SJSA1 (cell line): ENCODE results near the gene APOC4. TPM values are rescaled to one million over a fixed set of nuclear protein-coding genes. Genes with fewer than 3 reads are reported as not detected.
"Not testable (repeated sequence)": the region's sequence is repeated elsewhere in the genome, so short reads cannot be mapped to it uniquely, and the experiment has no call there.

Experiments used
- DNase-seq, 2 experiments: peaks; one replicate each; pipeline ENCODE4 v3.0.0-alpha.2; 2015 to 2020; ENCODE audit warnings: low spot score in 2 of 2, low read depth in 1 of 2
- H3K27ac ChIP-seq: fragments of 250-450 bp; sonication (Bioruptor Pico); 2 replicates; pipeline ENCODE4 v1.5.1; 2020; ENCODE audit warnings: mild to moderate bottlenecking, moderate library complexity
- H3K27me3 ChIP-seq: fragments of 250-450 bp; sonication (Bioruptor Pico); replicated peaks from 2 replicates; pipeline ENCODE4 v1.5.1; 2020; ENCODE audit warnings: mild to moderate bottlenecking, moderate library complexity
- H3K36me3 ChIP-seq: fragments of 250-450 bp; sonication (Bioruptor Pico); 2 replicates; pipeline ENCODE4 v1.5.1; 2020; ENCODE audit warnings: mild to moderate bottlenecking
- H3K4me1 ChIP-seq: fragments of 250-450 bp; sonication (Bioruptor Pico); replicated peaks from 2 replicates; pipeline ENCODE4 v1.6.1; 2021; ENCODE audit warnings: mild to moderate bottlenecking
- H3K4me3 ChIP-seq: fragments of 250-450 bp; sonication (Bioruptor Pico); 2 replicates; pipeline ENCODE4 v1.5.1; 2020; ENCODE audit warnings: mild to moderate bottlenecking
- H3K9me3 ChIP-seq: fragments of 250-450 bp; sonication (Bioruptor Pico); replicated peaks from 2 replicates; pipeline ENCODE4 v1.5.1; 2020; ENCODE audit warnings: mild to moderate bottlenecking
- total RNA-seq: library from RNA; depleted of rRNA; stranded (reverse); fragments of >200 nt; shearing (Covaris generic); gene quantifications from 2 replicates; pipeline ENCODE4 v1.2.3, GENCODE V29; 2014

APOC4 gene
- total RNA-seq, 1 experiment from 2014 or later, result not detected

DNA sequence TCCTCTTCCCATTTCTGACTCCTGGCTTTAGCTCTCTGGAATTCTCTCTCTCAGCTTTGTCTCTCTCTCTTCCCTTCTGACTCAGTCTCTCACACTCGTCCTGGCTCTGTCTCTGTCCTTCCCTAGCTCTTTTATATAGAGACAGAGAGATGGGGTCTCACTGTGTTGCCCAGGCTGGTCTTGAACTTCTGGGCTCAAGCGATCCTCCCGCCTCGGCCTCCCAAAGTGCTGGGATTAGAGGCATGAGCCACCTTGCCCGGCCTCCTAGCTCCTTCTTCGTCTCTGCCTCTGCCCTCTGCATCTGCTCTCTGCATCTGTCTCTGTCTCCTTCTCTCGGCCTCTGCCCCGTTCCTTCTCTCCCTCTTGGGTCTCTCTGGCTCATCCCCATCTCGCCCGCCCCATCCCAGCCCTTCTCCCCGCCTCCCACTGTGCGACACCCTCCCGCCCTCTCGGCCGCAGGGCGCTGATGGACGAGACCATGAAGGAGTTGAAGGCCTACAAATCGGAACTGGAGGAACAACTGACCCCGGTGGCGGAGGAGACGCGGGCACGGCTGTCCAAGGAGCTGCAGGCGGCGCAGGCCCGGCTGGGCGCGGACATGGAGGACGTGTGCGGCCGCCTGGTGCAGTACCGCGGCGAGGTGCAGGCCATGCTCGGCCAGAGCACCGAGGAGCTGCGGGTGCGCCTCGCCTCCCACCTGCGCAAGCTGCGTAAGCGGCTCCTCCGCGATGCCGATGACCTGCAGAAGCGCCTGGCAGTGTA, 33.8 kb upstream of the APOC4 start:
- Histone ChIP-seq H3K4me3 (no peak overlapping the region), H3K36me3 (peaks cover 15% of the 10 kb centered on the region), H3K9me3 (no peaks in the 10 kb centered on the region), H3K27me3 (peaks cover 9% of the 10 kb centered on the region), H3K27ac (no peak overlapping the region), H3K4me1 (peaks cover 10% of the 10 kb centered on the region)
- DNase-seq, result no peak

DNA sequence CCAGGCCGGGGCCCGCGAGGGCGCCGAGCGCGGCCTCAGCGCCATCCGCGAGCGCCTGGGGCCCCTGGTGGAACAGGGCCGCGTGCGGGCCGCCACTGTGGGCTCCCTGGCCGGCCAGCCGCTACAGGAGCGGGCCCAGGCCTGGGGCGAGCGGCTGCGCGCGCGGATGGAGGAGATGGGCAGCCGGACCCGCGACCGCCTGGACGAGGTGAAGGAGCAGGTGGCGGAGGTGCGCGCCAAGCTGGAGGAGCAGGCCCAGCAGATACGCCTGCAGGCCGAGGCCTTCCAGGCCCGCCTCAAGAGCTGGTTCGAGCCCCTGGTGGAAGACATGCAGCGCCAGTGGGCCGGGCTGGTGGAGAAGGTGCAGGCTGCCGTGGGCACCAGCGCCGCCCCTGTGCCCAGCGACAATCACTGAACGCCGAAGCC, 33.2 kb upstream of the APOC4 start:
- H3K36me3 ChIP-seq, result peaks cover 9% of the 10 kb centered on the region
- H3K27me3 ChIP-seq, result peaks cover 9% of the 10 kb centered on the region
- no peak overlapping the region for H3K4me3 ChIP-seq
- H3K4me1 ChIP-seq, result peaks cover 10% of the 10 kb centered on the region
- H3K9me3 ChIP-seq, result no peaks in the 10 kb centered on the region
- no peak overlapping the region for H3K27ac ChIP-seq
- DNase-seq, result no peak

GRCh38 chr19:44909775-44910174, 32.3 kb upstream of the APOC4 start:
- Histone ChIP-seq H3K4me3 (no peak overlapping the region), H3K27me3 (peaks cover 9% of the 10 kb centered on the region), H3K36me3 (no peaks in the 10 kb centered on the region; the same call in 1 of the 2 replicates), H3K9me3 (no peaks in the 10 kb centered on the region), H3K4me1 (peaks cover 14% of the 10 kb centered on the region), H3K27ac (no peak overlapping the region)
- DNase-seq, result no peak

GRCh38 chr19:44911896-44912295, 30.1 kb upstream of the APOC4 start:
- not testable (repeated sequence) for H3K27ac ChIP-seq, H3K36me3 ChIP-seq, H3K27me3 ChIP-seq, H3K9me3 ChIP-seq, H3K4me3 ChIP-seq, DNase-seq
- H3K4me1 ChIP-seq, result peaks cover 13% of the 10 kb centered on the region

- H3K27ac ChIP-seq, result no peak overlapping the region
- H3K36me3 ChIP-seq, result no peaks in the 10 kb centered on the region
- no peak overlapping the region for H3K4me3 ChIP-seq
- no peak for DNase-seq
- H3K27me3 ChIP-seq, result no peaks in the 10 kb centered on the region
- H3K4me1 ChIP-seq, result peaks cover 13% of the 10 kb centered on the region
- no peaks in the 10 kb centered on the region for H3K9me3 ChIP-seq
Measured at GRCh38 chr19:44912854-44913253, 29.2 kb upstream of the APOC4 start.

DNA sequence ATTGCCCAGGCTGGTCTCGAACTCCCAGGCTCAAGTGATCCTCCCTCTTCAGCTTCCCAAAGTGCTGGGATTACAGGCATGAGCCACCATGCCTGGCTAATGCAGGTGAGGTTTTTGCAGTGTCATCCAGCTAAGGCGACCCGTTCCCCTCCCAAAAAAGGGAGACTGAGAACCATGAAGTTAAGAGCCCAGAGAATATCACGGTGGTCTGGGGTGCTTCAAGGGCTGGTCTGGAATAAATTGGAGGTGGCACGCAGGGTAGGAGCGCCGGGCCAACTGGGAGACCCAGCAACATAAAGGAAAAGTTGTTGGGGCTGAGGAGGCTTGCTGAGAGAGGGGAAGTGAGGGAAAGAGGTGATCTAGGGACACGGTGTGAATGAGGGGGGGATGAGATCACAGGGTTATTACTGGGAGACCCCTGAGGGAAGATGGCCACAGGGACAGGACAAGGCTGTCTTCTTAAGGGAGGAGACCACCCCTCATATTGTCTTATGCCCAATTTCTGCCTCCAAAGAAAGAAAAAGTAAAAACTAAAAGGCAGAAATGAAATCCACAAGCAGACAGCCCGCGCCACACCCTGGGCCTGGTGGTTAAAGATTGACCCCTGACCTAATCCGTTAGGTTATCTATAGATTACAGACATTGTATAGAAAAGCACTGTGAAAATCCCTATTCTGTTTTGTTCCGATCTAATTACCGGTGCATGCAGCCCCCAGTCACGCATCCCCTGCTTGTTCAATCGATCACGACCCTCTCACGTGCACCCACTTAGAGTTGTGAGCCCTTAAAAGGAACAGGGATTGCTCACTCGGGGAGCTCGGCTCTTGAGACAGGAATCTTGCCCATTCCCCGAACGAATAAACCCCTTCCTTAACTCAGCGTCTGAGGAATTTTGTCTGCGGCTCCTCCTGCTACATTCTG, 28.3 kb upstream of the APOC4 start:
- H3K36me3 ChIP-seq, H3K27ac ChIP-seq, H3K27me3 ChIP-seq, H3K9me3 ChIP-seq, DNase-seq, H3K4me3 ChIP-seq: not testable (repeated sequence)
- H3K4me1 ChIP-seq, result peaks cover 13% of the 10 kb centered on the region

GRCh38 chr19:44914433-44915206, 27.4 kb upstream of the APOC4 start, which contains the start of gene APOC1:
TSS of gene APOC1 (plus strand) at chr19:44914608. CDS start at chr19:44914892, 284 bp downstream.
- H3K36me3 ChIP-seq, H3K27me3 ChIP-seq, H3K9me3 ChIP-seq: not testable (repeated sequence)
- DNase-seq, result peak; percentile 82 to 93
- Histone ChIP-seq H3K4me3 (peak within 1 kb of the TSS; percentile 50), H3K4me1 (peaks cover 13% of the 10 kb centered on the region), H3K27ac (peak within 1 kb of the TSS; percentile 67)

DNA sequence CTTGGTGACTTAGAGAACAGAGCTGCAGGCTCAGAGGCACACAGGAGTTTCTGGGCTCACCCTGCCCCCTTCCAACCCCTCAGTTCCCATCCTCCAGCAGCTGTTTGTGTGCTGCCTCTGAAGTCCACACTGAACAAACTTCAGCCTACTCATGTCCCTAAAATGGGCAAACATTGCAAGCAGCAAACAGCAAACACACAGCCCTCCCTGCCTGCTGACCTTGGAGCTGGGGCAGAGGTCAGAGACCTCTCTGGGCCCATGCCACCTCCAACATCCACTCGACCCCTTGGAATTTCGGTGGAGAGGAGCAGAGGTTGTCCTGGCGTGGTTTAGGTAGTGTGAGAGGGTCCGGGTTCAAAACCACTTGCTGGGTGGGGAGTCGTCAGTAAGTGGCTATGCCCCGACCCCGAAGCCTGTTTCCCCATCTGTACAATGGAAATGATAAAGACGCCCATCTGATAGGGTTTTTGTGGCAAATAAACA, 17.8 kb upstream of the APOC4 start:
- Histone ChIP-seq H3K9me3 (no peaks in the 10 kb centered on the region), H3K4me3 (no peak overlapping the region), H3K36me3 (no peaks in the 10 kb centered on the region), H3K4me1 (peaks cover 7% of the 10 kb centered on the region), H3K27ac (no peak overlapping the region), H3K27me3 (no peaks in the 10 kb centered on the region)
- no peak for DNase-seq

- Histone ChIP-seq H3K4me3 (no peak overlapping the region), H3K4me1 (peaks cover 7% of the 10 kb centered on the region), H3K27ac (no peak overlapping the region), H3K36me3 (no peaks in the 10 kb centered on the region), H3K27me3 (no peaks in the 10 kb centered on the region), H3K9me3 (no peaks in the 10 kb centered on the region)
- no peak for DNase-seq
Measured at GRCh38 chr19:44925114-44925891, 16.7 kb upstream of the APOC4 start.

DNA sequence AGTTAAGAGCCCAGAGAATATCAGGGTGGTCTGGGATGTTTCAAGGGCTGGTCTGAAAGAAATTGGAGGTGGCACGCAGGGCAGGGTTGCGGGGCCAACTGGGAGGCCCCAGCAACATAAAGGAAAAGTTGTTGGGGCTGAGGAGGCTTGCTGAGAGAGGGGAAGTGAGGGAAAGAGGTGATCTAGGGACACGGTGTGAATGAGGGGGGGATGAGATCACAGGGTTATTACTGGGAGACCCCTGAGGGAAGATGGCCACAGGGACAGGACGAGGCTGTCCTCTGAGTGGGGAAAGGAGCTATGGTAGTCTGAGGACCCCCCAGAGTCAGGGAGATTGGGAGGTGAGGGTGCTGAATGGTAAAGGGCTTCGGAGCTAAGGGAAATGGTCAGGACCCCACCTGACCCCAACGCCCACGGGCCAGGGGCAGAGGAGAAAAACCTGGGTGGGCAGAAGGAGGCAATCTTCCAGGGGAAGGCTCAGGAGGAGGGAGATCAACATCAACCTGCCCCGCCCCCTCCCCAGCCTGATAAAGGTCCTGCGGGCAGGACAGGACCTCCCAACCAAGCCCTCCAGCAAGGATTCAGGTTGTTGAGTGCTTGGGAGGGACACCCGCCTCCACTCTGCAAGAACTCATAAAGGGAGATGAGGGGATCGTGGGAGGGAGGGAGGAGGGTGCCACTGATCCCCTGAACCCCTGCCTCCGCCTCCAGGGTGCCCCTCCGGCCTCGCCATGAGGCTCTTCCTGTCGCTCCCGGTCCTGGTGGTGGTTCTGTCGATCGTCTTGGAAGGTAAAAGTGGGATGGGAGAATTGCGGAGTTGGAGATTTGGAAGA, 15.6 kb upstream of the APOC4 start:
- DNase-seq, H3K27ac ChIP-seq, H3K4me3 ChIP-seq, H3K4me1 ChIP-seq, H3K36me3 ChIP-seq, H3K27me3 ChIP-seq, H3K9me3 ChIP-seq: not testable (repeated sequence)

GRCh38 chr19:44927746-44928145, 14.3 kb upstream of the APOC4 start:
- Histone ChIP-seq H3K4me1 (peaks cover 7% of the 10 kb centered on the region), H3K27me3 (no peaks in the 10 kb centered on the region), H3K27ac (no peak overlapping the region), H3K36me3 (no peaks in the 10 kb centered on the region), H3K9me3 (no peaks in the 10 kb centered on the region), H3K4me3 (no peak overlapping the region)
- DNase-seq, result no peak

DNA sequence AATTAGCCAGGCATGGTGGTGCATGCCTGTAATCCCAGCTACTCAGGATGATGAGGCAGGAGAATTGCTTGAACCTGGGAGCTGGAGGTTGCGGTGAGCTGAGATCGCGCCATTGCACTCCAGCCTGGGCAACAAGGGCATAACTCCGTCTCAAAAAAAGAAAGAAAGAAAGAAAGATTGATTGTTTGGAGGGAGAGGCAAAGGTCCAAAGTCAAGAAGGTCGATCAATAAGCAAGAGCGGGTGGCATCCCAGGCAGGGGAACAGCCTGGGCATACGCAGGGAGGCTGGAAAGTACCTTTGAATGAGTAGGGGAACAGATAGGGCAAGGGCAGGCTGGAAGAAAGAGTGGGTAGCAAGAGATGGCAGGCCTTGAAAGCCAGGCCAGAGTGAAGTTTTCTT, 11.9 kb upstream of the APOC4 start:
- Histone ChIP-seq H3K4me3 (no peak overlapping the region), H3K36me3 (no peaks in the 10 kb centered on the region), H3K4me1 (peaks cover 7% of the 10 kb centered on the region), H3K27me3 (no peaks in the 10 kb centered on the region), H3K9me3 (no peaks in the 10 kb centered on the region), H3K27ac (no peak overlapping the region)
- no peak for DNase-seq
